Measurements from ENCODE around the gene ZNF579.
A peak's percentile ranks its signal among the peaks of the same experiment; 100 is the strongest.

The ZNF579 gene

DNA sequence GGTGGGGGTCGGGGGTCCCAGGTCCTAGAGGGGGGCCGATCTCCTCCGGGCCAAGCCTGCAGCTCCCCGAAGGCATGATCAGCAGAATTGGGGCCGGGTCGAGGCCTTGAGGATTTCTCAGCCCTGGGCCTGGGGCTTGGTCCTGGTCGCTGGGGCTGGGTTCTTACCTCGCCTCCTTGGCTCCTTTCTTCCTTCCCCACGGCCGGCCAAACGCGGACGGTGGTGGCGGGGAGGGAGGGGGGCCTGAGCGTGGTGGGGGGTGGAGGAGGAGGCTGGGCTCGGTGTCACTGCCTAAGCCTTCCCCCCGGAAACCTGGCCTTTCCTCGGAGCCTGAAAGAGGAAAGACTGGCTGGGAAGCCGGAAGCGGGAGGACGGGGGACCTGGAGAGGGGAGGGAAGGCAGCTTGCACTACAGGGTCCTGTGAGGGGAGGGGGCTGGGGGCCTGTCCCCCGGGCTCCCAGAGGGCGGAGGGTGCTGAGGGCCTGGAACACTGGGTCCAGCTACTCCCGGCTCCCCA is at the start of gene ZNF579:
Gene ZNF579, minus strand, starts transcription at position 221 of the 517 bp plus-strand sequence. CDS start 1,209 bp downstream, outside the sequence.
- peak; percentile 63 for DNase-seq

GRCh38 chr19:55626350-55626749 is 45.7 kb upstream of the ZNF579 start:
- no peak for DNase-seq

- DNase-seq, result no peak
Measured at GRCh38 chr19:55625004-55625326, 44.3 kb upstream of the ZNF579 start.

DNA sequence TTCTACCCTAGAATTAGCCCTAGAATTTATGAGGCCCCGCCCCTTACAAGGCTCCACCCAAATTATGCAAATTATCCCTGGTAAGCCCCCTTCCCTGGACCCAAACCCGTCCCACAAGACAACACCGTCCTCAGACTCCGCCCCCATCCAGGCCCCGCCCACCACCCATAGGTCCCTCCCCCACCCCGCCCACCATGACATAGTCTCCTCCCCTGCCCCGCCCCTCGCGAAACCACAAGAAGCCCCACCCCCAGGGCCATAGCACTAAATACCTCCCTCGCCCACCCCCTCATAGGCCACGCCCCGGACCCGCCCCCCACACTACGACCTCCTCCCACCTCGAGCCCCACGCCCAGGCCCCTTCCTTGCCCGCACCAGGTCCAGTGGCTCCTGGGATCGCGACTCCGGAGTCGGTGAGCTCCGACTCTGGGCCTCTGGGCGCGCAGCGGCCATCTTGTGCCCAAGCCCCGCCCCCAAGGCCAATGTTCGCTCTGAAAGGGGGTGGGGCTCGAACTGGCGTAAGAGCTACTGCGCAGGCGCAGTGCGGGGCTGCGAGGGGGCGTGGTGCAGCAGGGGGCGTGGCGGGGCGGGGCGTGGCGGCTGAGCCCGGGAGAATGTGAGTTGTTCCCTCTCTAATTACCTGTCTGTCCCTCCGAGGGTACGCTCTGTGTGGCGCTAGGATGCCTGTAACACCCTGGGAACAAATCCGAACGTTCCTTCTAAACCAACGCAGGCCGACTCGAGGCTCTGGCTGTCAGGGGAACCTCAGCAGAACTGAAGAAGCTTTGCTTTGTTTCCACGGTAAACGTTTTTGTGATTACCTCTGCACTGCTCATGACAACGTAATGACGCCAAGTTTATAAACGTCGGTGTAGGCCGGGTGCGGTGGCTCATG is 43.7 kb upstream of the ZNF579 start, which contains the start of gene ZNF784:
Gene ZNF784, minus strand, starts transcription at position 458 of the 895 bp plus-strand sequence. Its CDS starts 5 bp downstream, at position 453.
- peak; percentile 89 for DNase-seq

- DNase-seq, result no peak
Measured at GRCh38 chr19:55623561-55623960, 42.9 kb upstream of the ZNF579 start.

GRCh38 chr19:55623130-55623529 is 42.5 kb upstream of the ZNF579 start:
- no peak for DNase-seq

- DNase-seq, result no peak
Measured at GRCh38 chr19:55622242-55622969, 41.8 kb upstream of the ZNF579 start.

DNA sequence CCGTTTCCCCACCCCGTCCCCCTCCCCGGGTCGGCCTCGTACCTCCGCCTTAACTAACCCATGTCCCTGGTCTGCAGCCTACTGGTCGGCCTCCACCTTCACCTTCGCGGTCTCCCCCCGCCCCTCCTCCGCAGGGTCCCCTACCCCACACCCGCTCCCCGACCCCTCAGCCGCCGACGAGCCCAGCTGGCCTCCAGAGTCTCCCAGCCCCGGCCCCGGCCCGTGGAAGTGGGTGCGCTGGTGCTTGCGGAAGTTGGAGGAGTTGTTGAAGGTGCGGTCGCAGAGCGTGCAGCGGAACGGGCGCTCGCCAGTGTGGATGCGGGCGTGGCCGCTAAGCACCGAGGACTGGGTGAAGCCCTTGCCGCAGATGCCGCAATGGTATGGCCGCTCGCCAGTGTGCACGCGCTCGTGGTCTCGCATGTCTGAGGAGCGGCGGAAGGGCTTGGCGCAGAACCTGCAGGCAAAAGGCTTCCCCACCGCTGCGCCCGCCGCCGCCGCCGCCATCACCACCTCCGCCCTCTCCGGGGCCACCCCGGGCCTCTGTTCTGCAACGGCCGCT is 41.1 kb upstream of the ZNF579 start:
- no peak for DNase-seq

DNA sequence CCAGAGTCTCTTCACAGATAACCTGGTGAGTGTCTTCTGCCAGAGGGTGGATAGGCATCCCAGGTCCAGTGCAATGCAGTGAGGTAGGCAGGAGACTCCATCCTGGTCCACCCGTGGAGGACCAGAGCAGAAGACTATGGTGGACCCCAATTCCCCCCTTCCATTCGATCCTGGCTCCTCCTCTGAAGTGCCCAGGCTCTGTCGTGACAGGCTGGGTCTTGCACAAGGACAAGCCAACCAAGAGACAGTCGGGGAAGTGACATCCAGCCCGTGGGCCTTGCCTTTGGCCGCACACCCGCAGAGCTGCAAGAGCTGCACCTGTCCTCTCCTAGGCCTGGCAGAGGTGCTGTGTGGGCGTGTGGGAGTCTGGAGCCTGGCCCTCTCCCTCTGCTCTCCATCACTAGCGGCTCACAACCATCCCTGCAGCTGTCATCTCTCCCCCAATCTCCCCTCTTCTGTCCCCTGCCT is 40.6 kb upstream of the ZNF579 start:
- no peak for DNase-seq

- no peak for DNase-seq
Measured at GRCh38 chr19:55620410-55621204, 40.0 kb upstream of the ZNF579 start.

DNA sequence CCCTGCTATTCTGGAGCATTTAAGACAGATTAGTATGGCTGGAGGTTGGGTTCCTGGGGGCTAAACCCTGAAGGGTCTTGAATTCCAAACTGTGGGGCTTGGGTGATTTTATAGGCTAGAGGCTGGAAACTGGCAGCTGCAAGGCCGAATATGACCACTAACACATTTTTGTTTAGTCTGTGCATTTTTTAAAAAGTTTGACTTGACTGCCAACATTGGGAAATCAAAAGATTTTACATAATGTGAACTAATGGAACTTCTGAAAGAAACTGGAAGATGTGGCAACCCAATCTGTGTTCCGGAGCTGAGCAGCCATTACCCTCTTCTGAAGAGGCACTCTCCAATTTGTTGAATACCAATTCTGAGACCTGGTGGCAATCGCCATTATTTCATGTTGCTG is 38.6 kb upstream of the ZNF579 start:
- DNase-seq, result no peak

- DNase-seq, result no peak
Measured at GRCh38 chr19:55618426-55618825, 37.8 kb upstream of the ZNF579 start.

GRCh38 chr19:55617426-55617825 is 36.8 kb upstream of the ZNF579 start:
- no peak for DNase-seq

DNA sequence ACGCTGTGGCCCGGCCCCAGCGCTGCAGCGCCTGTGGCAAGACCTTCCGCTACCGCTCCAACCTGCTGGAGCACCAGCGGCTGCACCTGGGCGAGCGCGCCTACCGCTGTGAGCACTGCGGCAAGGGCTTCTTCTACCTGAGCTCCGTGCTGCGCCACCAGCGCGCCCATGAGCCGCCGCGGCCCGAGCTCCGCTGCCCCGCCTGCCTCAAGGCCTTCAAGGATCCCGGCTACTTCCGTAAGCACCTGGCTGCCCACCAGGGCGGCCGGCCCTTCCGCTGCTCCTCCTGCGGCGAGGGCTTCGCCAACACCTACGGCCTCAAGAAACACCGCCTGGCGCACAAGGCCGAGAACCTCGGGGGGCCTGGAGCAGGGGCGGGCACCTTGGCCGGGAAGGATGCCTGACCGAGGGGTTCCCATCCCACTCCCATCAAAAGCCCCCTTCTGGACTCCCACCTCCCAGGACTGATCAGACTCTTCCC is 35.8 kb upstream of the ZNF579 start:
- no peak for DNase-seq

DNA sequence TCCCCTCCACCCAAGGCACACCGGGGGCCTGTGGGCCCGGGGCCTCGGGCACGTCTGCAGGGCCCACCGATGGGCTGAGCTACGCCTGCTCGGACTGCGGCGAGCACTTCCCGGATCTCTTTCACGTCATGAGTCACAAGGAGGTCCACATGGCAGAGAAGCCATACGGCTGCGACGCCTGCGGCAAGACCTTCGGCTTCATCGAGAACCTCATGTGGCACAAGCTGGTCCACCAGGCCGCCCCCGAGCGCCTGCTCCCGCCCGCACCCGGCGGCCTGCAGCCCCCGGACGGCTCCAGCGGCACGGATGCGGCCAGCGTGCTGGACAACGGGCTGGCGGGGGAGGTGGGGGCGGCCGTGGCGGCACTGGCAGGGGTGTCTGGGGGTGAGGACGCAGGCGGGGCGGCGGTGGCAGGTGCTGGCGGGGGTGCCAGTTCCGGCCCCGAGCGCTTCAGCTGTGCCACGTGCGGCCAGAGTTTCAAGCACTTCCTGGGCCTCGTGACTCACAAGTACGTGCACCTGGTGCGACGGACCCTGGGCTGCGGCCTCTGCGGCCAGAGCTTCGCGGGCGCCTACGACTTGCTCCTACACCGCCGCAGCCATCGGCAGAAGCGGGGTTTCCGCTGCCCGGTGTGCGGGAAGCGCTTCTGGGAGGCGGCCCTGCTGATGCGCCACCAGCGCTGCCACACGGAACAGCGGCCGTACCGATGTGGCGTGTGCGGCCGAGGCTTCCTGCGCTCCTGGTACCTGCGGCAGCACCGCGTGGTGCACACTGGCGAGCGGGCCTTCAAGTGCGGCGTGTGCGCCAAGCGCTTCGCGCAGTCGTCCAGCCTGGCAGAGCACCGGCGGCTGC is 35.1 kb upstream of the ZNF579 start:
- DNase-seq, result no peak

GRCh38 chr19:55614711-55615542 is 34.3 kb upstream of the ZNF579 start:
- DNase-seq, result no peak

DNA sequence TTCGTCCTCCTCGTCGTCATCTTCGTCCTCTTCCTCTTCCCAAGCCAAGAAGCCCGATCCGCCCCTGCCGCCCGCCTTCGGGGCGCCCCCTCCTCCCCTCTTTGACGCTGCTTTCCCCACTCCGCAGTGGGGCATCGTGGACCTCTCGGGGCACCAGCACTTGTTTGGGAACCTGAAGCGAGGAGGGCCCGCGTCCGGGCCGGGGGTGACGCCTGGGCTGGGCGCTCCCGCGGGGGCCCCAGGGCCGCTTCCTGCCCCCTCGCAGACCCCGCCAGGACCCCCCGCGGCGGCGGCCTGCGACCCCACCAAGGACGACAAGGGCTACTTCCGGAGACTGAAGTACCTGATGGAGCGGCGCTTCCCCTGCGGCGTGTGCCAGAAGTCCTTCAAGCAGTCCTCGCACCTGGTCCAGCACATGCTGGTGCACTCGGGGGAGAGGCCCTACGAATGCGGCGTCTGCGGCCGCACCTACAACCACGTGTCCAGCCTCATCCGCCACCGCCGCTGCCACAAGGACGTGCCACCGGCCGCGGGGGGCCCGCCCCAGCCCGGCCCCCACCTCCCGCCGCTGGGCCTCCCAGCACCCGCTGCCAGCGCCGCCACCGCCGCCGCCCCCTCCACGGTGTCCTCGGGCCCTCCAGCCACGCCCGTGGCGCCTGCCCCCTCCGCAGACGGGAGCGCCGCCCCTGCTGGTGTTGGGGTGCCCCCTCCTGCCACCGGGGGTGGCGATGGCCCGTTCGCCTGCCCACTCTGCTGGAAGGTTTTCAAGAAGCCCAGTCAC is 33.5 kb upstream of the ZNF579 start:
- no peak for DNase-seq

DNA sequence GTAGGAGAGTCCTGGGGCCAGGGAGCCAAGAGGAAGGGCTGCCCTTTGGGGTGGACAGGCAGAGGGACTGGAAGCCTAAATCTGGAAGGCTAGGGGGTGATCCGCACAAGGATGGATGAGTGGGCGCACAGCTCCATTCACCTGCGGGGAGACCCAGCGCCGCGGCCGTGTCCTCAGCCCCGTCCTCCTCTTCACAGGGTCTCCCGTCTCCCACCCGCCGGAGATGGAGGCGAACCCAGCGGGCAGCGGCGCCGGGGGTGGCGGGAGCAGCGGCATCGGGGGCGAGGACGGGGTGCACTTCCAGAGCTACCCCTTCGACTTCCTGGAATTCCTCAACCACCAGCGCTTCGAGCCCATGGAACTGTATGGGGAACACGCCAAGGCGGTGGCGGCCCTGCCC is 32.7 kb upstream of the ZNF579 start:
- no peak for DNase-seq

DNA sequence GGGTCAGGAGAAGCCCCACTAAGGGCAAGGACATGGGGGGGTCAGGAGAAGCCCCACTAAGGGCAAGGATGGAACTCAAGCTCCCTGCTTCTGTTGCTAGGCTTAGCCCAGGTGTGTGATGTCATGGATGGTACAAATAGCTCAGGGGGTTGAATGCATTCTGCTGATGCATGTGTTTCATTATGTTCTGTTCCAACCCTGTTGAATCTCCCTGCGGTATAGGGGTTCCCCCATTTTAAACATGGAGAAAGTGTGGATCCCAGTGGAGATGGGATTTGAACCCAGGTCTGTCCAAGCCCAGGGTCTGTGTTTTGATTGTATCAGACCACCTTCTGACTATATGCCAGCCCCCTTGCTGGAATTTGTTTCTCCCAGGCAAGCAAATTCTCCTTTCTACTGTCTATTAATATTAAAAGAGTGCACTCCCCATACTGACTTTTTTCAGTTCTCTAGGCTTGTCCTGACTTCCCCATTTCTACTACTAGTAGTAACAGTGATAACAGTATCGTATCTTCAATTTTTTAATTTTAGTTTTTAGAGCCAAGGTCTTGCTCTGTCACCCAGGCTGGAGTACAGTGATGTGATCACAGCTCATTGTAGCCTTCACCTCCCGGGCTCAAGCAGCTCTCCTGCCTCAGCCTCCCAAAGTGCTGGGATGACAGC is 31.5 kb upstream of the ZNF579 start:
- DNase-seq, result no peak
